T-helper 9 cell (primary cell): ENCODE results near the gene ZNF398.

ENCODE experiments used
- DNase-seq: peaks from one replicate; pipeline ENCODE4 v3.0.0-alpha.2; 2020

Gene ZNF398

DNA sequence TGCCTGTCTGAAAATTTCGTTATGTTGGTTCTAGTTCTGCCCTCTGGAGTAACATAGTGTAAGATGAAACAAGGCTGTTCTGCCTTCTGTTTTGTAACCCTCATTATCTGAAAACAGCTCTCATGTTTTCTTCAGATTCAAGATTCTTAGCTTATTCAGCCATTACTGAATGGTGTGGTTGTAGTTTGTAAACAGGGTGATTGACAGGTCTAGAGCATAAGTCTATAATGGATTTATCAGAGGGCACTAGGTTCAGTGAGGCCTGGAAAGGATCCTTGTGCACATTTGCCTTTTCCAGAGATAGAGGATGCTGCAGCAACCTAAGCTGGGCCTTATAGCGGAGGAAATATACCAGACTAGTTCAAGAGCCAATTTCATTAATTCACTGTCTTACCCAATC is 6.1 kb downstream of the ZNF398 start:
- DNase-seq, result no peak

DNA sequence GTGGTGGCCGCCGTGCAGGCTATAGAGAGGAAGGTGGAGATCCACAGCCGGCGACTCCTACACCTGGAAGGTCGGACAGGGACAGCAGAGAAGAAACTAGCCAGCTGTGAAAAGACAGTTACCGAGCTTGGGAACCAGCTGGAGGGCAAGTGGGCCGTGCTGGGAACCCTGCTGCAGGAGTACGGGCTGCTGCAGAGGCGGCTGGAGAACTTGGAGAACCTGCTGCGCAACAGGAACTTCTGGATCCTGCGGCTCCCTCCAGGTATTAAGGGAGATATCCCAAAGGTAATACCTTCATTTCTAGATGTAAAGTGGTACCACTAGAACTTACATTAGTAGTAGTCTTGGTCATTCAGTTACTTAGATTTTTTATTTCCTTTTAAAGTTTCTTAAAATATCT is 6.8 kb downstream of the ZNF398 start:
- no peak for DNase-seq

DNA sequence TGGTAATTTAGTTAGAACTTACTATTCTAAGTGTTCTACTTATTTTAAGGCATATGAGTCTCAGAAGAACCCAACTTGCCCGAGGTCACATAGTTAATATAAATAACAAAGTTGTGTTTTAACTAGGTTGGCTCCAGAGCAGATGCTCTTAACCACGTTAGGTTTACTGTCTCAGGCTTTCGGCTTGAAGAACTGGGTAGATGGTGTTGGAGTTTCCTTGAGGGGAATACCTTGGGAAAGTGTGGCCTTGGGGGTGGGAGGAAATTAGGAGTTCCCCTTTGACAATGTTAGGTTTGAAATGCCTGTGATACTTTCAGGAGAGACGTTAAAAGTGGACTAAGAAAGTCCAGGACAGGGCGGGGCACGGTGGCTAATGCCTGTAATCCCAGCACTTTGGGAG is 9.6 kb downstream of the ZNF398 start:
- DNase-seq, result no peak

DNA sequence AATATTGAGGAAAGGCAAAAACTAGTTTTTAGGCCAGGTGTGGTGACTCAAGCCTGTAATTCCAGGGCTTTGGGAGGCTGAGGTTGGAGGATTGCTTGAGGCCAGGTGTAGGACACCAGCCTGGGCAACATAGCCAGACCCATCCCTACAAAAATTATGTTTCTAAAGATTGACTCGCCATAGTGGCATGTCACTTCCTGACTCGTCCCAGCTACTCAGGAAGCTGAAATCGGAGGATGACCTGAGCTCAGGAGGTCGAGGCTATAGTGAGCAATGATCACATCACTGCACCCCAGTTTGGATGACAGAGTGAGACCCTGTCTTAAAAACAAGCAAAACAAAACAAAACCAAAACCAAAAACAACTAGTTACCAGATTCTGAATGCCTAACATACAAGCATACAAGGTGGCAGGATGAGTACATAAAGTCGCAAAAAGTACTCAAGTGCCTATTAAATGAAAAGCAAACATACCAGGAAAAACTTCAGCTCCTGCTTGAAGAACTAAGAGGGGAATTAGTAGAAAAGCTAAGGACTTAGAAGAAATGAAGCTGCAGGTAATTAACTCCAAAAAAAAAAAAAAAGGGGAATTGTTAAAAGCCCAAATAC is 14.1 kb downstream of the ZNF398 start:
- DNase-seq, result no peak

DNA sequence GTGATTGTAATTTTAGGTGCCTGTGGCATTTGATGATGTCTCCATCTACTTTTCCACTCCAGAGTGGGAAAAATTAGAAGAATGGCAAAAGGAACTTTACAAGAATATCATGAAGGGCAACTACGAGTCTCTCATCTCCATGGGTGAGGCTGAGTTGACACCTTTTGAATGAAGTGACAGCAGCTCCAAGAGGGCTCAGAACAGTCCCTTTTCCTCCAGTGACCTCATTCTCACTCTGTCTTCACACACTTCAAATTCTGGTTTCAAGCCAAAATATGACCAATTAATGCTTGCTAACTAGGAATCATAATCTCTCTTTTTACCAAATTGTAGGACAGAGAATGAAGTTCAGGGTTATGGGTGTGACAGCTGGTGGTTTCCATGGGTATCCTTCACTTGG is 18.9 kb downstream of the ZNF398 start:
- DNase-seq, result no peak

DNA sequence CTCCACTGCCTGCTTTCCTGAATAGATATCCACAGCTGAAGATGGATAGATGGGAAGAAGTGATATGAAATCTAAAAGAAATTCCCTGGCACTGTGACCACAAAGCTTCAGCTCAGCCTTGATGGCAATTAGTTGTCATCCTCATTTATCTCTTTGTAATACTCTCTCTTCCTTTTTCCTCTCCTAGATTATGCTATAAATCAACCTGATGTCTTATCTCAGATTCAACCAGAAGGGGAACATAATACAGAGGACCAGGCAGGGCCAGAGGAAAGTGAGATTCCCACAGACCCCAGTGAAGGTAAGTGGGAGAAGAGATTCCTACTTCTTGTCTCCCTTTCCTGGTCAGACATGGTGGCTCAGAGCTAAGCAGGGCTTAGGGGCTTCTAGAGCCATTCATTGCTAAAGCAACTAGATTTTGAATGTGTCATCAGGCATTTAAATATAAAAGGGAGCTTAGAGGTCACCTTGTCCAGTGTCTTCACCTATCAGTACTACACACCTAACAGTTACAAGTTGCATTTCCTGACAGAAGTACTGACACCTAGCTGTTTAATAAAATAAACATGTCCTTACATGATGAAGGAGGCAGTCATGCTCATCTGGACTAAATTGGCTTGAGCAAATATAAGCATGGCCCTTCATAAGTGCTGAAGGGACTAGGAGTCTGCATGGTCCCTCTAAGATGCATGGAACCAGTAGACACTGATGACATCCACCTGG is 19.5 kb downstream of the ZNF398 start:
- no peak for DNase-seq

DNA sequence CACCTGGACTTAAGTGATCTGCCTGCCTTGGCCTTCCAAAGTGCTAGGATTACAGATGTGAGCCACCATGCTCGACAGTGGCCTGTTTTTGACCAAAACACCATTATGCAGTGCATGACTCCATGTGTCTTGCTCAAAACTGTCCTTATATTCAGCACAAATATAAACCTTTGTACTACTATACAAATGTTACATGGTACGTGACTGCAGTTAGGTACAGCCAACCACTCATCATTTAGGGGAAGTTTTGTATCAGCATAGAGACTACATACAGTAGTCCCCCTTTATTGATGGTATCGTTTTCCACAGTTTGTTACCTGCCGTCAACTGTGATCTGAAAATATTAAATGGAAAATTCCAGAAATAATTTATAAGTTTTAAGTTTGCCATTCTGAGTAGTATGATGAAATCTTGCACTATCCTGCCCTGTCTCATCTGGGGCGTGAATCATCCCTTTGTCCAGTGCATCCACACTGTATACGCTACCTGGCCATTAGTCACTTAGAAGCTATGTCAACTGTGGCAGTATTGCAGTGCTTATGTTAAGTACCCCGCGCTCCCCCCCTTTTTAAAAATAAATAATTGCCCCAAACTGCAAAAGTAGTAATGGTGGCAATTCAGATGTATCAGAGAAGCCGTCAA is 24.8 kb downstream of the ZNF398 start:
- no peak for DNase-seq

DNA sequence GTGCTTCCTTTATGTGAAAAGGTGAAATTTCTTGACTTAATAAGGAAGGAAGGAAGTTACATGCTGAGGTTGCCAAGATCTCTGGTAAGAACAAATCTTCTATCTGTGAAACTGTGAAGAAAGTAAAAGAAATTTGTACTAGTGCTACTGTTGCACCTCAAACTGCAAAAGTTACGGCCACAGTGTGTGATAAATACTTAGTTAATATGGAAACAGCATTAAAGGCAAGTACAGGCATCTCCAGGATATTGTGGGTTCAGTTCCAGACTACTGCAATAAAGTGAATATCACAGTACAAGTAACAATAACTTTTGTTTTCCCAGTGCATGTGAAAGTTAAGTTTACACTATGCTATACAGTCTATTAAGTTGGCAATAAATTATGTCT is 25.3 kb downstream of the ZNF398 start:
- no peak for DNase-seq

DNA sequence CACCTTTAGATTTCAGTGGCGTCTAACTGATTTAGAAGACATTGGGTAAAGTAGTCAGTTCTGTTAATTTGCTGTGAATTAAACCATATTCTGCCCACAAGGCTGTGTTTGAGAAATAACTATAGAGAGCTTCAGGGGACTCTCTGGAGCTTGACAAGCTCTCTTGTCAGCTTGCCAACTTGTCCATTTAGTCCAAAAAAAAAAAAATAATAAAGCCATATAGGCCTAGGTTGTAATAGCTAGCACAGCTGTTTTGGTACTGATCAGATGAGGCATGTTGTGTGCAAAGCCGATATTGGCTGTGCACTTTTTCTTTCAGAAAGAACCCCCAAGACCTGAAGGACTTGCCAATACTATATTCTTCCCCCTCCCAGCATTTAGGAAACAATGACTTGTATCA is 27.9 kb downstream of the ZNF398 start:
- no peak for DNase-seq

DNA sequence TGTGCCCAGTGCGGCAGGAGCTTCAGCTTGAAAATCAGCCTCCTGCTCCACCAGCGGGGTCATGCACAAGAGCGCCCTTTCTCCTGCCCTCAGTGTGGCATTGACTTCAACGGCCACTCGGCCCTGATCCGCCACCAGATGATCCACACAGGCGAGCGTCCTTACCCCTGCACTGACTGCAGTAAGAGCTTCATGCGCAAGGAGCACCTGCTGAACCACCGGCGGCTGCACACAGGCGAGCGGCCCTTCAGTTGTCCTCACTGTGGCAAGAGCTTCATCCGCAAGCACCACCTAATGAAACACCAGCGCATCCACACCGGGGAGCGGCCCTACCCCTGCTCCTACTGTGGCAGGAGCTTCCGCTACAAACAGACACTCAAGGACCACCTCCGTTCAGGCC is 32.0 kb downstream of the ZNF398 start:
- DNase-seq, result no peak

DNA sequence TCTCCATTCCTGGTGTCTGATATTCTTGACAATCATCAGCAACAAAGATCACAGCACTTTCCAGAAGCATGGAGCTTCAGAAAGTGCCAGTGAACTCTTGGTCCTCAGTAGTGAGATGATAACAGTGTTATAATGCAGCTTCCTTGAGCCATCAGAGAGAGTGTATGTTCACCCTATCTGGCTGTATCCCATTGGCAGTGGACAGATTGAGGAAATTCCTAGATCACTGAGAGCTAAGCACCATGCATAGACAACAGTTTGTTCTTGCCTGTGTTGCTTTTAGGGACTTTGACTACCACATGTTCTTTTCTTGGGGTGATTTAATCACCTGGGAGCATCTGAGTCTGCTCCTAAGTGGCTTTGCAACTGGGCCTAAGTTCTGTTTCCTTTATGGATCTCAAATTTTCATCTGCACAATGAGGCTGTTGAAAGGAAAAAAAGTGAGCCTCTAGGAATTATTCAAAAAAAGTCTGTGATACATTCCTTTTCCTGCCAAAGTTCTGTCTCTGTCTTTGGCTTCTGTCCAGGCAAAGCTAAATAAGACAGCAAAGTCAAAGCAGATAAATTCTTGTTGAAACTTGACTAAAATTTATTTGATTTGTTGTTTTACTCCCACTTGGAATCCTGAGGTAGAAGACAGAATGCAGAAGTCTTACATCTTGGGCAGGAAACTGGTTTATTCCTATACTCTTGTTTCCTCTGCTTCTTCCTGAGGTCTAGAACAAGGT is 33.6 kb downstream of the ZNF398 start:
- DNase-seq, result no peak

DNA sequence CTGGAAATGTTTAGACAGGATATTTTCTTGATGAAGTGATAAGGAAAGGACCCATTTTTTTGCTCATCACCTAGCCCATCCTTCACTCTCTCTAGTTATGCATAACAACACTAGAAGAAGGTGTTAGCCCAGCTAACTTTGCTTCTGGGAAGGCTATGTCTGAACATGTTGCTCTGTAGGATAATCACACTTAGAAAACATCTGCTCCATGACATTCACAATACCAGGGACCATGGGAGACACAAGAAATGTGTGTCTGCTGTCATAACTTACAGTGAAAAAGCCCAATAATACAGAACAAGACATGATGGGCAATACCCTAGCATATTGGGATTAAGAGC is 34.2 kb downstream of the ZNF398 start:
- DNase-seq, result no peak

DNA sequence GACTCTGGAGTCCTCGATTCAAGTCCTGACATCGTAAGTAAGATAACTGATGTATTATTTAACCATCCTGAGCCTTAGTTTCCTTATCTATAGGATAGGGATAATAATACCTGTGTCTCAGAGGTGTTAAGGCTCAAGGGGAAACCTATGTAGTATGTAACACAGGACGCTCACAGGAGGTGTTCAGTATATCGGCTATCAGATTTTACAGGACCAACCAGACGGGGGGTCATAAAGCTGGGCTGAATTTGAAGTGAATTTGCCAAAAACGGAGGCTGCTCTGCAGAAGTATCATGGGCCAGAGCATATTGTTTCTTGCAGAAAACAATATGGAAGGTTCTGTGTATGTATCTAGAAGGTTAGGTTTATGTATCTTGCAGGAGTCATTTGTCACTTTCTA is 37.0 kb downstream of the ZNF398 start:
- DNase-seq, result no peak

DNA sequence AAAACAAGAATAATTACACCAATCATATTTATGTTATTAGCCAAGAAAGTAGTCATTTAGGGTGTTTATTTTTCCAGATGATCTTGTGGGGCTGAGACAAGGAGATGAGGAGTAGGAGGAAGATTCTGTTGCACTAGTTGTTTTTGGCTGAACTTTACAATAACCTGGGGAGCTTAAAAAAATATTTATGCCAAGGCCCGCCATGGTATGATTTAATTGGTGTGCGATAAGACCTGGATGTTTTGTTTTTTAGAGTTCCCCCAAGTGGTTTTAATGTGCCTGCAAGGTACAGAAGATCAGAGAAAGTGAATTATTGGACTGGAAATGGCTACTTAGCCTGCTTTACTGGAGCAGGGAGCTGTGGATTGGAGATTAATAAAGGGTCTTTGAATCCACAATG is 41.0 kb downstream of the ZNF398 start:
- no peak for DNase-seq

DNA sequence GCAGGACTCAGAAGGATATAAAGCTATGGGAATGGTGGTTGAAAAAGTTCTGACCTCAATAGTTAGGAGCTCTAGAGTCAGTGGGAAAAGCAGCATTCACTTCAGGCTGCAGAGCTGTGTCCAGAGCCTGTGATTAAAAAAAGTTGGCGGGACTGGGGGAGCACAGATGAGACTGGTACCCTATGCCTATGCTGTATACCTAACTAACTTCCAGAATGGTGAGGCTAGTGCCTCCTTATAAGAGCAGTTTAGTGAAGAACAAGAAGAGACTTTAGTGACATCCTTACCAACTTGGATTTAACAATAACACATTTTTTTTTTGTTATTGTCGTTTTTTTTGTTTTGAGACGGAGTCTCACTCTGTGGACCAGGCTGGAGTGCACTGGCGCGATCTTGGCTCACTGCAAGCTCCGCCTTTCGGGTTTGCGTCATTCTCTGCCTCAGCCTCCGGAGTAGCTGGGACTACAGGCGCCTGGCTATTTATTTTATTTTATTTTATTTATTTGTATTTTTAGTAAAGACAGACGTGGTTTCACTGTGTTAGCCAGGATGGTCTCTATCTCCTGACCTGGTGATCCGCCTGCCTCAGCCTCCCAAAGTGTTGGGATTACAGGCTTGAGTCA is 41.5 kb downstream of the ZNF398 start:
- DNase-seq, result no peak

DNA sequence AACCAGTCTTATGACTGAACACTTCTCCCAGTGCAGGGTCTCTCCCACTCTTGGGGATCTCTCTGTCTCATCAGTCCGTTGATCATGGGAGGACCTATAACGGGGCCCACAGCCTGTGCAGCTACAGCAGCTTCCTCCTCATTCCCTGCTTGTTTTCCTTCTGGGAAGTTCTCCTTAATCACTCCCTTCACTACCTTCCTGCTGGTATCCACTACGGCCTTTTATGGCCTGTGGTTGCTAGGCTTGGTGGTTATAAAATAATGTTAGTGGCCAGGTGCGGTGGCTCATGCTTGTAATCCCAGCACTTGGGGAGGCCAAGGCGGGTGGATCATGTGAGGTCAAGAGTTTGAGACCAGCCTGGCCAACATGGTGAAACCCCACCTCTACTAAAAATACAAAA is 44.6 kb downstream of the ZNF398 start:
- DNase-seq, result no peak

DNA sequence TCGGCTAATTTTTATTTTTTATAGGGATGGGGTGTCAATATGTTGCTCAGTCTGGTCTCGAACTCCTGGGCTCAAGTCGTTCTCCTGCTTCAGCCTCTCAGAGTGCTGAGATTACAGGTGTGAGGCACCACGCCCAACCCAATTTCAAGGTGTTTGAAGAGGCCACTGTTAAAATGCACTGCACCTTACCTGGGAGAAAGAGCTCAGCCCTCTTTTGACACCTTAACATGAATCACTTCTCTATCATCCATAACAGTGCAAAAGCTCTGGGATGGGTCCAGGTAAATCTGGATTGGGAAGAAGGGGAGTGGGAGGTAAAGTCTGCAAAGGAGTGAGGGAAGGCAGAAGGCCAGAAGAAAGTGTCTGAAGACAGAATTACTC is 47.5 kb downstream of the ZNF398 start:
- DNase-seq, result no peak

DNA sequence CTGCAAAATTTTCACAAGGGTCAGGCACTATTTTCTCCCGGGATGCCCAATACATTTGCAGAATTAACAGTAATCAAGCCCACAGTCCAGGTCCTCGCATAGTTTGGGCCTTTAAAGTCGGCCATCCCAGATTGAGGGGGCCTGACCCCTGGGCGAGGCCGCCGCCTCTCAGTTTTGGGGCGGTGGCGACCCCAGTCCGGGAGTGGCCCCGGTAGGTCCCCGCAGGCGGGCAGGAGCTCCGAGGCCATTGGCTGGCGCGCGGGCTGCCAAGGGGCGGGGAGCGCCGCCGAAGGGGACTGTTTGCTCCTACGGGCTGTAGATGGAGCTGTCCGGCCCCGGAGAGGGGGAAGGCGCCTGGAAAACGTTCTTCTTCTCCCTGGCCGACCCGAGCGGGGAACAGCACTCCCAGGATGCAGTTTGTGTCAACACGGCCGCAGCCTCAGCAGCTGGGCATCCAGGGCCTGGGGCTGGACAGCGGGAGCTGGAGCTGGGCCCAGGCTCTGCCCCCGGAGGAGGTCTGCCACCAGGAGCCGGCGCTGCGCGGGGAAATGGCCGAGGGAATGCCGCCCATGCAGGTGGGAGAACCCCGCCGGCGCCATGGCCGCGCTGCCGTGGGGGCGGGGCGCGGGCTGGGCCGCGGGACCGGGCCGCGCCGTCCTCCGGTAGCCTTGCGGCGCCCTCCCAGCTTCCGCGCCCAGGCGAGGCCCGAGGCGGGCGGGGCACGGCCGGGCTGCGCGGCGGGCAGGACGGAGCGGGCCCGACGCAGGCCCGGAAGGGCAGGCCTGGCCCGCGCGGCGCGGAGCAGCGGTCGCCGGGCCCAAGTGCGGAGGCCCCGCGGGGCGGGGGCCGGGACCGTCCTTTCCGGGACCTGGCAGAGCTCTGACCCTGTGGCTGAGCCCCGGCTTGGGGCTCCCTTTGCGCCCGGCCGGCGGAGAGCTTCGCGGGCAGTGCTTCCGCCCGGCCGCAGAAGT is 48.2 kb downstream of the ZNF398 start, which contains the start of gene ZNF282:
Gene ZNF282 (plus strand): TSS at position 367 of the 971 bp plus-strand sequence. CDS start 44 bp downstream, at position 411.
- peak; percentile 48 for DNase-seq

DNA sequence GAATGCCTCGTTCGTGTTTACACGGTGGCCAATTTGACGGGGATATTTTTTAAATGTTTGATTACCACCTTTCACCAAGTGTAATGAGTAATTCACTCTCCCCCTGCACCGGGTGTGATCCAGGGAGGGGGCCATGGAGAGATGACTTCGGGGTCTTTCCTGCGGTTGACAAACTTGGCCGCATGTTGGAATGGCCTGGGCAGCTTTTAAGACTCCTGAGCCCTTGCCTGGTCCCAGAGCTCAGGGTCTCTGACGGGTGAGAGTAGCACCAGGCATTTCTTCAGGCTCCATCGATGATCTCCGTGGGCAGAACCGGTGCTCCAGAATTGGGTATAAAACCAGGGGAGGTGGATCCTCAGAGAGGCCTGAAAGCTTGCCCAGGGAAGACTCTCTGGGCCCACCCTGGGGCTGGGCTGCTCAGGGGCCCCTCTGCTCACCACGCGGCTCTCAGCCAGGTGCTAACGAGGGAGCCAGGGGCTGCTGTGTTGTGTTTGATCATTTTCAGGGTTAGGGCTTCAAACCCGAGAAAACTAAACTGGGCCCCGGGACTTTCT is 49.0 kb downstream of the ZNF398 start:
- no peak for DNase-seq

DNA sequence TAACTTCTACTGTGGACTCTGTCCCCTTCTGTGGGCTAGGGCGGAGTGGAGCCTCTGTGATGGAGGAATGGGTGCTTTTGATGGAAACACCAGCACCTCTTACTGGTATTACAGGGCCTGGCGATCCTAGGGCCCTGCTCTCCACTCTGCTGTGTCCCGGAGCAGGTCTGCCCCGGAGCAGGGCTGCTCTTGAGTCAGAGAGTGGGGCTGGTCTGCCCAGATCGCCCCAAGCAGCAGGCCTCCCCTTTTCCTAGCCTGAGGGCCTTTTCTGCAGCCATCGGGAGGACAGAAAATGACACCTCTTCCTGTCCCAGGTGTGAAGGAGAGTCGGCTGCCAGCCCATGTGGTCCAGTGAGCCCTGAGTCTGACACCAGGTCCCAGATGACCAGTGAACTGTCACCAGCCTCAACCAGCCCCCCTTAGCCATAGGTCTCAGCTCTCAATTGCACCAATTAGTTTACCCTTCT is 49.5 kb downstream of the ZNF398 start:
- DNase-seq, result no peak

DNA sequence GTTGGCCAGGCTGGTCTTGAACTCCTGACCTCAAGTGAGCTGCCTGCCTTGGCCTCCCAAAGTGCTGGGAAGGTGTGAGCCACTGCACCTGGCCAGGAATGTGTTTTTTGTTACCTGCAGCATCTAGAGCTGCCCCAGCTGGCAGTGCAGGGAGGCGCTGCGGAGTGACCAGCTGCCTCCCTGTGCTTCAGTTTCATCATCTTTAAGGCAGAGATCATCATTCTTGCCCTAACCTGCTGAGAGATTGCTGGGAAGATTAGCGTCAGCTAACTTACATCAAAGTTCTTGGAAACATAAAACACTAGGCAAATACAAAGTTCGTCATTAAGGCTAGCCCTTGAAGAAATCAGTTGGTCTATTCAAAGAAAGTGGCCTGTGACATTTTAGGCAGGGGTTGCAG is 50.4 kb downstream of the ZNF398 start:
- no peak for DNase-seq
